Fibroblast of lung (primary cell): ENCODE results near the gene CEP43.

Source experiments
- CTCF ChIP-seq, 2 donors: IDR thresholded peaks in 1 of 2; conservative IDR thresholded peaks in 1 of 2; 1 replicate in 1 of 2; 2 replicates in 1 of 2; pipeline ENCODE4 v1.5.1; 2011 to 2012; ENCODE audit warnings: low read length in 2 of 2, control low read depth in 1 of 2, inconsistent platforms in 1 of 2, low read depth in 1 of 2, mild to moderate bottlenecking in 1 of 2
- EZH2 ChIP-seq: IDR thresholded peaks from 2 replicates; pipeline ENCODE4 v1.5.1; 2012; ENCODE audit warnings: low read length, control low read depth, mild to moderate bottlenecking; ENCODE audit errors: missing control alignments

- TF ChIP-seq CTCF (conservative IDR thresholded peaks at IDR 0.05 in 1 of 2, IDR thresholded peaks at IDR 0.05 in 1 of 2; ENCODE audit: low read depth in 1 of 2, low read length in 2 of 2) (no peak), EZH2 (no peak)
These were observed 38.6 kb upstream of the CEP43 start for GRCh38 chr6:166960609-166960978.
